GM03348 (cell line): ENCODE results near the gene AGAP1.

Experiments used
- DNase-seq: peaks from one replicate; pipeline ENCODE4 v3.0.0; 2012; ENCODE audit warnings: low spot score

Gene AGAP1

GRCh38 chr2:235949567-235950472, 456.0 kb downstream of the AGAP1 start:
- DNase-seq = no peak

DNA sequence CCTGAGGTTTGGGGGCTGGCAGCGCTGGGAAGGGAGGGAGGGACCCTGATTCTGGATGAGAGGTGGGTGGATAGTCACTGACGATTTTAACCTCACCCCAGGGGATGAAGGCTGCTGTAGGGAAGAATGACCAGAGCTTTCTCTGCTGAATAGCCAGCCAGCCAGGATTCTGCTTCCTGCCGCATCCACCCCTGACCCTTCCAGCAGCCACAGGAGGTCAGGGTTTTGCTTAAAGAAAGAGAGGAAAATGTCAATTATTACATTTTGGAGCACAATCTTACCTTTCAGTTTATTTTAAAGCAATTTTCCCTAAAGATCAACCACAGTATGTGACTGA, 456.6 kb downstream of the AGAP1 start:
- DNase-seq = no peak

DNA sequence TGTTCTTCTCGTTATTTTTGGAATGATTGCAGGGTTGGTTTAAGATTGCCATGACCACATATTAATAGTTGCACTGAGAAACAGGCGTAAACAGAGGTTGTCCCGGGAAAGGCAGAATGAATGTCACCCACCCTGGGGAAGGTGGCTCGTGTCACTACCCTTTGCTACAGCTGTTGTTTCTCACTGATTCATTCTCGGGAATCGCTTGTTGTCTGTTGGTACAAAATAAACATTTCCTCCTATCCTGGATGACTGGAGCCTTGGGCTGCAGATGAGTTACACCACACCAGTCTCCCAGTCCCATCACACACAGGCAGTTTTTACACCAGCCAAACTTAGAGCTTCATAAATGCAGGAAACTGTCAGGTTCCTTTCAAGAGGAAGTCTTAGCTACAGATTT, 457.6 kb downstream of the AGAP1 start:
- no peak for DNase-seq

DNA sequence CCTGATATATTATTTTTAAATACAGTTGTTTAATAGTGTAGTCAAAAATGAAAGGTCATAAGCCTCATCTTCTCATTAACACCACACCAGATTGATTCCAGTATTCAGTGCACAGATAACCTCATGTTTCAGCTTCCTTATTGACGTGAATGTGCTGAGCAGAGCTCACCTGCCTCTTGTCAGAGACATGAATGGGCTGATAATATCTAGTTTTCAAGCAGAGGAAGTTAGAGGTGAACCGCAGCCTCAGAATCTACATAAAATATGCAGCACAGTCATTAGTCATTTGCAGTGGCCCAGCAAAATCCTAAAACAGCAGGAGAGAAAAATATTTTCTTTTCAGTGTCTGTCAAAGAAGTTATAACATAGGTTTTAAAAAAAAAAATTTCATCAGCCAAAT, 458.1 kb downstream of the AGAP1 start:
- DNase-seq = no peak

DNA sequence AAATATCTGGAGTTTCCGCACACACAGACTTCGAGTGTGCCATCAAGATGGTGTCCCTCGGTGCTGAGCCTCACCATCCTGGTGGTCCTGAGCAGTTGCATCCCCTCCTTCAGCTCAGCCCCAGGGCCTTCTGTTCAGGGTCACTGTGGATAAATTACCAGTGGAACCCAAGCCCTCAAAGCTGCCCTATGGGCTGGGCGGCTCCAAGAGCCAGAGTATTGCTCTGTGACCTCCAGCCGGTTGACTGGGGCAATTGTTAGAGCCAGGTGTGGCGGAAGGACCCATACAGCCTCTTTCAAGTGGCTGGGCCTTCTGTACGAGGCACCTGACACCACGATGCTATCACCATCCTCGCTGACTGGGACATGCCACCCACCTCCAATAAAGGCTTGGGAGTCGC, 458.9 kb downstream of the AGAP1 start:
- DNase-seq = no peak

- no peak for DNase-seq
These were observed 460.4 kb downstream of the AGAP1 start for GRCh38 chr2:235954281-235954680.

DNA sequence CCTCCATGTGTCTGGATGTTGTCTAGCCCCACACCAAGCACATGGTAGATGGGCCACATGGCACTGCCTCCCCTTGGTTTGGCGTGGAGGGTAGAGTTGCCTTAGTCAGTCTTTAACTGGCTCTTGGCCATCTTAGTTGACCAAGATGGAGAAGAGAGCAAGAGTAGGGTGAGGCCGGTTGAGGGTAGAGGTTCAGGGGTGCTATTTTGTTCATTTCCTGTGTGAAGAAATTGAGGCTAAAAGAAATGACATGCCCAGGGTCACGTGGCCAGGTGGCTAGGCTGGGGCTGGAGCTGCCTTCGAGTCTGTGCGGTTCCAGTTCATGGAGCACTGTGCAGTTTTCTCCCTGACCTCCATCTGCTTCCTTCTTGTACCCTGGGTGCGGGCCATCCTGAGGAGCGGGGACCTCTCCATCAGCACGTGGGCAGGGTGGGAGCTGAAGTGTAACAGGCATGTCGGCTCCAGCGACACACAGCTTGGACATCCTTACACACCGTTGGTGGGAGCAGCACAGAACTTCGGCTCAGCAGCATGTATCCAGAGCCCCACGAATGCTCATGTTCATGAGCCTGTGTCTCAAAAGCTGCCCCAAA, 461.1 kb downstream of the AGAP1 start:
- no peak for DNase-seq

- no peak for DNase-seq
These were observed 461.8 kb downstream of the AGAP1 start for GRCh38 chr2:235955664-235956063.

DNA sequence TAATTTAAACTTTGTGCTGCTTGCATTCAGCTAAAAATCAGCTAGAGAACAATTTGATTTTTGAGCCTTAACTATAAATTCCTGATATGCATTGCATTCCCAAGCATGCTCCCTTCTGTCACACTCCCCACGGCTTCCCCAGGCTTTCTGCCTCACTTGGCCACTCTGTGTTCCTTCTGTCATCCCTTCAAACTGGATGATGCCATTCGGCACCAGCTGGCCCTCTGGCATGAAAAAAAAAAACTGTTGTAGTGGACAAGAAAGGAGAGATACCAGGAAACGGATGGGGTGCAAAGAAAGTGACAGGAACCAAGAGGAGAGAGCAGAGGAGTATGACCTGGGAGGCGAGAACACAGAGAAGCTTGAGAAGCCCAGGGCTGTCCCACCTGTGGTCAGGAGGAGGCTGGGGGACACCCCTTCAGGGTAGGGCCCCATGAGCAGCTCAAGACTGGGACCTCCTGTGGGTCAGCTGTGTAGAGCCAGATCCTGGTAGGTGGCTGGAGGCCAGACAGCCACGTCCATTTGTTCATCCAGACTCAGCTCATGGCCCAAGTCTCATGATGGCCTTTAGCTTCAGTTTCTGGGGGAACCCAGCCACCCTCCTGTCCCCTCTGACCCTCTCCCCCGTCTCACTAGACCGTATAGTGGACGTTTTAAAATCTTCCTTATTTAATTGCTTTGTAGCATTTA, 462.6 kb downstream of the AGAP1 start:
- DNase-seq = no peak

DNA sequence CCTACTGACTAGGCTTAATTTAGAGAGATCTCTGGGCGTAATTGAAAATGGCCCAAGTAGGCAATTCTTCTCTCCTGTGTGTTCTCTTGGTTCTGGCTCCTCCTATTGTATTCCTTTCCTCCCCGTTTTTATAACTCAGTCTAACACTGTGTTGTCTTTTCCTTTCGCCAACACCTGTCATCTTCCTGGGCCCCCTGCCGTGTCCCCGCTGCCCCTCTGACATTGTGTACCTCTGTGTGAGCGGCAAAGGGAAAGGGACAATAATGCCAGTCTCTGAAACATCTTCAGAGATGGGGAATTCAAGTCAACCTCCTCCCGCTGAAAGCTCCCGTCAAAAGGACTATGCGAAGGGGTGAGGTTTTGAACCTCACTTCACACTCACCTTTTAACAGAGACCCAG, 463.4 kb downstream of the AGAP1 start:
- no peak for DNase-seq

GRCh38 chr2:235958221-235958930, 464.5 kb downstream of the AGAP1 start:
- DNase-seq = no peak

- DNase-seq = no peak
These were observed 465.1 kb downstream of the AGAP1 start for GRCh38 chr2:235958931-235959410.

DNA sequence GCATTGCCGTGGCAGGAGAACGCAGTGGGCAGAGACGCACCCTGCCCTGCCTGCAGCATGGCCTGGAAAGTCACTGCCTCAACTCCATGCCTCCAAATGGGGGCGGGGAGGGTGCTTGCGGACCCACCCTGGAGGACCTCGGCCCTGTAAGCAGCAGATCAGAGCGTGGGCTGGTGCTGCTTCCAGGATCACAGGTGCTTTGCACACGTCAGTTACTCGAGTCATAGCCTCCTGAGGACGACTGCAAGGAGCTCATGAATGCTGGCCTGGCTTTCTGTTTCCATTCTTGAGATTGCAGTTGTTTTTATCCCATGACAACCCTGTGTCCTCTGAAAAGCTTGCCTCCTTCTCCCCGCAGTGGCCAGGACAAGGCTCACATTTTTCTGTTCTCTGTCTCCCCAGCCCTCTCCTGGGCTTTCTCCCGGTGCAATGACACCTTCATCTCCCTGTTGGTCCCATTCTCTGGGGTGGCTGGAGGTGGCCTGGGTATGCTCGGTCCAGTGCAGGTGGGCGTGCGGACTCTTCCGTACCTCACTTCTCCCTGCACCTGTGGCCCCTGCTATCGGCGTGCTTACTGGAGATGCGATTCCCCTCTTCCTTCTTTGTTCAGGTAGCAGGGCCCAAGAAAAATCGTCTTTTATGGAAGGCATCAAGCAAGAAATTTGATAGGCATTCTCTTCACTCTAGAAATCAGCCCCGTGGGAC, 466.3 kb downstream of the AGAP1 start:
- DNase-seq = no peak

DNA sequence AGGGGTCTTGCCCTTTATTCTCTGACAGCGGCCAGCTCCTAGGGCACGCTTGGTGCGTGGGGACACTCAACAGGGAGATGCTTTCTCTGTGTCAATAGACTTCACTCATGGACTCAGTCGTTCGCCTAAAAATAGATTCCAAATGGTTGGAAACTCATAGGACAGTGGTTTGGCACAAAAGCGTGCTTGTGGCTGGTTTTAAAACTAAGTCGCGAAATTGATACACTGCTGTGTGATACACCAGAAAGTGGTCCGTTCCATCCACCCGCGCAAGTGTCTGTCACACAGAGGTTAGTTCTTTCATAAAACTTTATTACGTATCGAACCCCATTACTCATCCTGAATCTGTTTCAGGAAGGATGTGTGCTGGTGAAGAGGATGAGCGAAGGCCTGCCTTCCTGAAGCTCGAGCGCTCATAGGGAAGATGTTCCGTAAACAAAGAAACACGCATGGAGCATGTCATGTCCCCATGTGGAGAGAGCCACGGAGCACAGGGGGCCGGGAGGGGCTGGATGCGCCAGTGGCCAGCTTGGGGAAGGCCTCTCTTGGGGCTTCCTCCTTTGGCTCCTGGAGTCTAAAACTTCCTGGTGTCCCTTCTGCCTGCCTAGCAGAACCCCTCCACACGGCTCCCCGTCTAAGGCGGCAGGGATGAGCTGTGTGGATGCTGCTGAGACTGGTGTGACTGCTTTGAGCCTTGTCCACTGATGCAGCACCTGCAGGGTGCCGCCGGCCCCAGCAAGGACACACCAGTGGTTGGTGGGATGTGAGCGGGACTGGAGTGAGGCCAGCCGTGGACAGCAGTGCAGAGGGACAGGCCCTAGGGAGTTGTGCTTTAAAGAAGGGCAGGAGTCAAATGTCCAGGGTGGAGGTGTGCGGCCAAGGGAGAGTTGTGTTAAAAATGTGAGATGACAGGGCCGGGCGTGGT, 467.1 kb downstream of the AGAP1 start:
- DNase-seq = no peak

GRCh38 chr2:235961711-235962110, 467.9 kb downstream of the AGAP1 start:
- no peak for DNase-seq

GRCh38 chr2:235963853-235964577, 470.2 kb downstream of the AGAP1 start:
- DNase-seq = no peak

DNA sequence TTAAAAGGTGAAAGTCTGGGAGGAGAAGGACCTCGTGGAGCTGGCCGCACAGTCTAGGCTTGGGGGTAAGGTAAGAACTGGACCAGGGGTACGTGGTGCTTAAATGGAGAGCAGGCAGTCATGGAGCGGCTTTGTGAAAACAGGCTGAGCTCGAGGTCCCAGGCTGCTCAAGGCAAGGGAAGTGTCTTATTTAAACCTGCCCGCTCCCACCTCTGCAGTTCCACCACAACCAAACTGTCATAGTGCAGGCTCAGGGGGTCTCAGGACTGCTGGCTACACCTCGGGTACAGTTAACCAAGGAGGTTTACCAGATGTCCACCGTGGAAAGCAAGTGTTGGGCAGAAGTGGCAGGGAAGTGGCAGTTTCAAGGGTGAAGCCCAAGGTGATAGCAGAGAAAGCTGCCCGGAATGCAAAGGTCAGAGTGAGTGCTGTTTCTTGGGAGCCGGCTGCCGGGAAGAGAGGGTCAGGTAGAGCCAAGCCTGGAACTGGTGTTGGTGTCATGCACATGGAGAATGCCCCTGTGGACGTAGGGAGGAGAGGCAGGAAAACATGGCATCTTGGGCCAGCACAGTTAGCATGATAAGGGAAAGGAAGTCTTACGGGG, 471.0 kb downstream of the AGAP1 start:
- DNase-seq = no peak

DNA sequence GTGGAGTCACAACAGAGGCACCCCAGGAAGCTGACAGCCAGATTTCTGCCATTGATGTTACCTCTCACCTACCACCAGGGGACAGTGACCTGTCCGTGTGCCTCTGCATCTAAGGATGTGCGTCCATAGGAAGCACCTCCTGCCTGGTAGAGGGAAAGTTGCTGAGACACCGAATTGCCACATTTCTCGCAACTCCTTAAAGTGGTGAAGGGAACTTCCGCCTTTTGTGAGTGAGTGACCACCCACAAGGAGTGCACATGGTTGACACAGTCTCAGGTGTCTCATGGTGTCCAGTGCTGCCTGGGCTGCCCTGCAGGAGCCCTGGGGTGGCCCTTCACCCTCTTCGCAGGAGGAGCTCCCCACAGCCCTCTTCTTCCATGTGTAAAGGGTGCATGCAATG, 472.6 kb downstream of the AGAP1 start:
- DNase-seq = no peak

- DNase-seq = no peak
These were observed 473.3 kb downstream of the AGAP1 start for GRCh38 chr2:235966932-235967757.
